IPS DF 6.9 (cell line): ENCODE data around the gene DDIT4.
"Not testable (repeated sequence)": the region's sequence is repeated elsewhere in the genome, so short reads cannot be mapped to it uniquely, and the experiment has no call there.

Experiments used
- DNase-seq: peaks from one replicate; pipeline ENCODE4 v3.0.0-alpha.2; 2013; ENCODE audit warnings: low read depth, low spot score
- H3K27ac ChIP-seq: one replicate; pipeline ENCODE4 v1.5.1; 2013; ENCODE audit warnings: low read length, control low read depth
- H3K27me3 ChIP-seq: 2 replicates; pipeline ENCODE4 v1.6.1; 2013; ENCODE audit warnings: mild to moderate bottlenecking, low read length; ENCODE audit not compliant: control insufficient read depth, insufficient read depth
- H3K36me3 ChIP-seq: 2 replicates; pipeline ENCODE4 v1.6.1; 2013; ENCODE audit warnings: low read length; ENCODE audit not compliant: control insufficient read depth, insufficient read depth
- H3K4me1 ChIP-seq: 2 replicates; pipeline ENCODE4 v1.6.1; 2013; ENCODE audit warnings: low read length; ENCODE audit not compliant: control insufficient read depth, insufficient read depth
- H3K4me3 ChIP-seq: 2 replicates; pipeline ENCODE4 v1.5.1; 2013; ENCODE audit warnings: mild to moderate bottlenecking, low read length
- H3K9me3 ChIP-seq: 2 replicates; pipeline ENCODE4 v1.6.1; 2013; ENCODE audit warnings: low read length, inconsistent platforms; ENCODE audit not compliant: control insufficient read depth, insufficient read depth
- WGBS: extraction: QIAGEN DNeasy Blood & Tissue Kit; methylation state at CpG from one replicate; pipeline ENCODE4 v1.1.7; 2013; ENCODE audit warnings: mixed read lengths, missing lambda C conversion rate; ENCODE audit not compliant: insufficient read length, insufficient coverage; 5-methylcytosine and 5-hydroxymethylcytosine counted together

The DDIT4 gene

DNA sequence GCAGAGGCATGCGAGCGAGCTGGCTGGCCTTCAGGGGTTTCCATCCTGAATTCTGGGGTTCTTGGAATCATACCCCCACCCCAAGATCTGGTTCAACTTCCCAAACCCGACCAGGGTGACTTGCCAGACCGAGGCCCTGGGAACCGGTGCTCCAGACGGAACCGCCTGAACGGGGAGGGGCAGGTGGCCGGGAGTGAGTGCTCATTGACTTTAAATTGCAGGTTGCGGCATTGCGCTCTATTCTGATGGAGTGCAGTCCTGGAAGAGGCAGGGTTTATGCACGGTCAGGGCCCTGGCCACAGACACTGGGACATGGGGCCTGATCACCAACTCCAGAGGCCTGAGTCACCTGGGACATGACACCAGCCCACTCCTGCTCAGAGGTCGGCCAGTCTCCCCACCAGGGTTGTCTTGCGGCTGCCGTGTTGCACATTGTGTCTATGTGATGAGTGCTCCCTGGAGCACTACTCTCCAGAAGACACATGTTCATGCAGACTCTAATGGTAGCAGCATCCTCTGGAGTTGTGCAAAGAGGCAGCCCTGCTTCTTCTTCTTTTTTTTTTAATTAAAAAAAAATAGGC, 5.8 kb upstream of the DDIT4 start:
- Histone ChIP-seq H3K36me3 (no peaks in the 10 kb centered on the region), H3K4me1 (no peaks in the 10 kb centered on the region; the same call in 1 of the 2 replicates), H3K4me3 (no peak overlapping the region), H3K27ac (peak overlapping the region; percentile 32), H3K9me3 (no peaks in the 10 kb centered on the region), H3K27me3 (no peaks in the 10 kb centered on the region)
- no peak for DNase-seq
- WGBS = no CpG with 5 or more reads among the region's 15 CpGs

DNA sequence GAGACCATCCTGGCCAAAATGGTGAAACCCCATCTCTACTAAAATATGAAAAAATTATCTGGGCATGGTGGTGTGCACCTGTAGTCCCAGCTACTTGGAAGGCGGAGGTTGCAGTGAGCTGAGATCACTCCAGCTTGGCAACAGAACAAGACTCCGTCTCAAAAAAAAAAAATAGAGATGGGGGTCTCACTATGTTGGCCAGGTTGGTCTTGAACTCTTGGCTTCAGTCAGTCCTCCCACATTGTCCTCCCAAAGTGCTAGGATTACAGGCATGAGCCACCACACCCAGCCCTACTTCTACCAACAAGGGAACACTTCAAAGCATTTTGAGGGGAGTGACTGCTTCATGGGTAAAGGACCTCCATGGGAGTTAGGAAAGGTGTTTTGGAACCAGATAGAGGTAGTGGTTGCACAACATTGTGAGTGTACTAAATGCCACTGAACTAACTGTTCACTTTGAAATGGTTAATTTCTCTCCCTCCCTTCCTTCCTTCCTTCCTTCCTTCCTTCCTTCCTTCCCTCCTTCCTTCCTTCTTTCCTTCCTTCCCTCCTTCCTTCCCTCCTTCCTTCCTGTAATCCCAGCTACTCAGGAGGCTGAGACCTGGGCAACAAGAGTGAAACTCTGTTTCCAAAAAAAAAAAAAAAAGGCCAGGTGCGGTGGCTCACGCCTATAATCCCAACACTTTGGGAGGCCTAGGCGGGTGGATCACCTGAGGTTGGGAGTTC, 5.1 kb upstream of the DDIT4 start:
- WGBS = no CpG with 5 or more reads among the region's 5 CpGs
- not testable (repeated sequence) for H3K27ac ChIP-seq

DNA sequence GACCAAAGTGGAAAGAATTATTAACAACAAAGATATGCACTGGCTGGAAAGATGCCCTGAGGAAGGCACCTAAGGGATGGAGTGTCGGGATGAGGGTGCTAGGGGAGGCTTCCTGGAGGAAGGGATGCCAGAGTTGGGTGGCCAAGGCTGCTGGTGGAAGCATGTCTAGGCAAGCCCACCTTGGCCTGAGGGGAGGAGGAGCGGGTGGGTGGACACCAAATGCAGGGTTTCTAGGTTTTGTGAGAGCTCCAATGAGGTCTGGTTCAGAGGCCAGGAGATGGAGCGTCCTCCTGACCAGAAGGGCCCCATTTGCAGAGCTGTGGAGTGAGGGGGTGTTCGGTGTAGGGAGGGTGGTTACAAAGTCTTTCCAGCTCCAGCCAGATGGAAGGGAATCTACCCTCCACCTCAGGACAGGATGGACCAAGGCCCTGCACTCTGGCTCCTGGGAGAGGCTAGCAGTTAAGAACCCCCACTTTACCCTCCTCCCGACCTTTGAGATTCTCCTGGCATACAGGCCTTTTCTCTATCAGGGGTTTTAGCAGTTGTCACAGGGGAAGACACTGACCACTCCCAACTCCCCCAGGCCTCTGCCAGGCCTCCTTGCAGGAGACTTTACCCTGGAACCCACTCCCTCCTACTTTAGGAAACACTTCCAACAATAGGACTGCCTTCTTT, 3.0 kb upstream of the DDIT4 start:
- peaks cover 3% of the 10 kb centered on the region; the same call in 1 of the 2 replicates for H3K36me3 ChIP-seq
- no peaks in the 10 kb centered on the region for H3K27me3 ChIP-seq
- H3K9me3 ChIP-seq = no peaks in the 10 kb centered on the region
- no peak overlapping the region for H3K4me3 ChIP-seq
- WGBS = no CpG with 5 or more reads among the region's 5 CpGs
- DNase-seq = no peak
- H3K4me1 ChIP-seq = peaks cover 1% of the 10 kb centered on the region; the same call in 1 of the 2 replicates
- no peak overlapping the region for H3K27ac ChIP-seq

More for the DNA sequence above, 5.1 kb upstream of the DDIT4 start:
- H3K4me1 ChIP-seq, H3K9me3 ChIP-seq, H3K36me3 ChIP-seq, H3K27me3 ChIP-seq, H3K4me3 ChIP-seq, DNase-seq: not testable (repeated sequence)

DNA sequence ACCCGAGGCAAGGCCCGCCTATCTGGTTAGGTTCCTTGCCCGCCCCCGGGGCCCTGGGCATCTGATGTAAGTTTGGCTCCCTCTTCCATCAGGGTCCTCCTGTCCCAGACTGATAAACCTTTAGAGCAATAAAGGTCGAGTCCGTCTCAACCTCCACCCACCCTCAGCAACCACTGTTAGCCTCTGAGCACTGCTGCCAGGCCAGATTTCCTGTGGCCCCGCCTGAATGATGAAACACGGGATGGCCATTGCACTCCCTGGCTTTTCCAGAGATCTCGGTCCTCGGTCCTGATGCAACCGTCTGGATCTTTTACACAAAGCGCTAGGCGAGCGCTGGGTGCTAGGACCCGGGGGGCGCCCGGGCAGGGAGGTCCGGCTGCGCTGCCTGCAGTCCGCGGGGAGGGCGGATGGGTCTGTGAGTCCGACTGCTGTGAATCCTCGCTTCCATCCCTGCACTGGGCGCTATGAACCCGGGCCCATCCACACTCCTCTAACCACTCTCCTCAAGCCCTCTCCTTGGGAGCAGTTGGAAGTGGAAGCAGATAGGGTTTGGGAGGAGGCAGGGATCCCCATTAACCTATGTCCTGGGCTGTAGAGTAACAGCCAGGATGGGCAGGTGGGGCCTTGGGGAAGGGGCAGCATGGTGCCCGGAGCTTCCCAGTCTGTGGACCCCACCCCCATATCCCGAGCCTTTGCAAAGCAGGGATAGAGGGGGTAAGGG, 875 bp upstream of the DDIT4 start:
- no CpG with 5 or more reads among the region's 28 CpGs for WGBS
- H3K9me3 ChIP-seq = no peaks in the 10 kb centered on the region
- no peak for DNase-seq

DNA sequence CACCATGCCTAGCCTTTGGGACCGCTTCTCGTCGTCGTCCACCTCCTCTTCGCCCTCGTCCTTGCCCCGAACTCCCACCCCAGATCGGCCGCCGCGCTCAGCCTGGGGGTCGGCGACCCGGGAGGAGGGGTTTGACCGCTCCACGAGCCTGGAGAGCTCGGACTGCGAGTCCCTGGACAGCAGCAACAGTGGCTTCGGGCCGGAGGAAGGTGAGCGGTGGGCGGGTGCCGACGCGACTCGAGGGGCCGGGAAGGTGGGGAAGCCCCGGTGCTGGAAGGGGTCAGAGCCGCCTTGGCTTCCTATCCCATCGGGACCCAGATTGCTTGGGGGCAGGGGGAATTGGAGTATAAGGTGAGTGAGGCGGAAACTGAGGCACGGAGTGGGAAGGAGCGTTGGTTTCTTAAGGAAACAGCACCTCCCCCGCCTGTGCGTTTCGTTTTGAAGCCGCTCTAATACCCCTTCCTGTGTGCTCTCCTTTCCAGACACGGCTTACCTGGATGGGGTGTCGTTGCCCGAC, 547 bp downstream of the DDIT4 start:
- H3K4me1 ChIP-seq = peaks cover 3% of the 10 kb centered on the region
- H3K27me3 ChIP-seq = no peaks in the 10 kb centered on the region
- H3K27ac ChIP-seq = no peak overlapping the region
- H3K9me3 ChIP-seq = no peaks in the 10 kb centered on the region
- WGBS = no CpG with 5 or more reads among the region's 40 CpGs
- peak overlapping the region; percentile 69 for H3K4me3 ChIP-seq
- H3K36me3 ChIP-seq = peaks cover 3% of the 10 kb centered on the region; the same call in 1 of the 2 replicates
- DNase-seq = no peak

More for the DNA sequence above, 875 bp upstream of the DDIT4 start:
- Histone ChIP-seq H3K4me1 (peaks cover 3% of the 10 kb centered on the region), H3K4me3 (peak overlapping the region; percentile 59; the same call in 1 of the 2 replicates), H3K27me3 (no peaks in the 10 kb centered on the region), H3K27ac (no peak overlapping the region), H3K36me3 (peaks cover 3% of the 10 kb centered on the region; the same call in 1 of the 2 replicates)

DNA sequence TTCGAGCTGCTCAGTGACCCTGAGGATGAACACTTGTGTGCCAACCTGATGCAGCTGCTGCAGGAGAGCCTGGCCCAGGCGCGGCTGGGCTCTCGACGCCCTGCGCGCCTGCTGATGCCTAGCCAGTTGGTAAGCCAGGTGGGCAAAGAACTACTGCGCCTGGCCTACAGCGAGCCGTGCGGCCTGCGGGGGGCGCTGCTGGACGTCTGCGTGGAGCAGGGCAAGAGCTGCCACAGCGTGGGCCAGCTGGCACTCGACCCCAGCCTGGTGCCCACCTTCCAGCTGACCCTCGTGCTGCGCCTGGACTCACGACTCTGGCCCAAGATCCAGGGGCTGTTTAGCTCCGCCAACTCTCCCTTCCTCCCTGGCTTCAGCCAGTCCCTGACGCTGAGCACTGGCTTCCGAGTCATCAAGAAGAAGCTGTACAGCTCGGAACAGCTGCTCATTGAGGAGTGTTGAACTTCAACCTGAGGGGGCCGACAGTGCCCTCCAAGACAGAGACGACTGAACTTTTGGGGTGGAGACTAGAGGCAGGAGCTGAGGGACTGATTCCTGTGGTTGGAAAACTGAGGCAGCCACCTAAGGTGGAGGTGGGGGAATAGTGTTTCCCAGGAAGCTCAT, 1.1 kb downstream of the DDIT4 start:
- H3K27ac ChIP-seq = no peak overlapping the region
- DNase-seq = no peak

DNA sequence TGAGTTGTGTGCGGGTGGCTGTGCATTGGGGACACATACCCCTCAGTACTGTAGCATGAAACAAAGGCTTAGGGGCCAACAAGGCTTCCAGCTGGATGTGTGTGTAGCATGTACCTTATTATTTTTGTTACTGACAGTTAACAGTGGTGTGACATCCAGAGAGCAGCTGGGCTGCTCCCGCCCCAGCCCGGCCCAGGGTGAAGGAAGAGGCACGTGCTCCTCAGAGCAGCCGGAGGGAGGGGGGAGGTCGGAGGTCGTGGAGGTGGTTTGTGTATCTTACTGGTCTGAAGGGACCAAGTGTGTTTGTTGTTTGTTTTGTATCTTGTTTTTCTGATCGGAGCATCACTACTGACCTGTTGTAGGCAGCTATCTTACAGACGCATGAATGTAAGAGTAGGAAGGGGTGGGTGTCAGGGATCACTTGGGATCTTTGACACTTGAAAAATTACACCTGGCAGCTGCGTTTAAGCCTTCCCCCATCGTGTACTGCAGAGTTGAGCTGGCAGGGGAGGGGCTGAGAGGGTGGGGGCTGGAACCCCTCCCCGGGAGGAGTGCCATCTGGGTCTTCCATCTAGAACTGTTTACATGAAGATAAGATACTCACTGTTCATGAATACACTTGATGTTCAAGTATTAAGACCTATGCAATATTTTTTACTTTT, 1.8 kb downstream of the DDIT4 start:
- no CpG with 5 or more reads among the region's 12 CpGs for WGBS
- Histone ChIP-seq H3K4me1 (peaks cover 3% of the 10 kb centered on the region), H3K27me3 (no peaks in the 10 kb centered on the region), H3K9me3 (no peaks in the 10 kb centered on the region), H3K36me3 (peaks cover 3% of the 10 kb centered on the region; the same call in 1 of the 2 replicates), H3K27ac (no peak overlapping the region), H3K4me3 (peak overlapping the region; percentile 69; the same call in 1 of the 2 replicates)
- no peak for DNase-seq

More for the DNA sequence above, 1.1 kb downstream of the DDIT4 start:
- Histone ChIP-seq H3K4me1 (peaks cover 3% of the 10 kb centered on the region), H3K27me3 (no peaks in the 10 kb centered on the region), H3K4me3 (peak overlapping the region; percentile 69; the same call in 1 of the 2 replicates), H3K36me3 (peaks cover 3% of the 10 kb centered on the region; the same call in 1 of the 2 replicates), H3K9me3 (no peaks in the 10 kb centered on the region)
- no CpG with 5 or more reads among the region's 26 CpGs for WGBS

DNA sequence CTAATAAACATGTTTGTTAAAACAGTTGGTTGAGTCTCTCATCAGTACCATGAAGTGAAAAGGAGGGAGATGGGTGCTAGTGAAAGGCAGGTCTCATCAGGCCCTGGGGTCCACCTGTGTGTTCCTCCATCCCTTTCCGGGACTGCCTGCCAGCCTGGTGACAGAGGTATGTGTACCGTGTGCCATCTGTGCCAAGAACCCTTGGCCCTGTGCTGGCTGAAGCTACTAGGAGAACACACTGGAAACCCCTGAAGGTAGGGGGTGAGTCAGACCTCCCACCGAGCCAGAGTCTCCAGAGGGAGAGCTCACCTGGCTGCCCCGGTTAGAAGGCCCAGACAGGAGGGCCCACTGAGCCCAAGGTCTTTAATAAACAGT, 2.3 kb downstream of the DDIT4 start:
- H3K4me1 ChIP-seq = peaks cover 3% of the 10 kb centered on the region
- no peaks in the 10 kb centered on the region for H3K27me3 ChIP-seq
- DNase-seq = no peak
- peaks cover 3% of the 10 kb centered on the region; the same call in 1 of the 2 replicates for H3K36me3 ChIP-seq
- WGBS = no CpG with 5 or more reads among the region's 4 CpGs
- no peaks in the 10 kb centered on the region for H3K9me3 ChIP-seq
- no peak overlapping the region for H3K27ac ChIP-seq
- H3K4me3 ChIP-seq = no peak overlapping the region

DNA sequence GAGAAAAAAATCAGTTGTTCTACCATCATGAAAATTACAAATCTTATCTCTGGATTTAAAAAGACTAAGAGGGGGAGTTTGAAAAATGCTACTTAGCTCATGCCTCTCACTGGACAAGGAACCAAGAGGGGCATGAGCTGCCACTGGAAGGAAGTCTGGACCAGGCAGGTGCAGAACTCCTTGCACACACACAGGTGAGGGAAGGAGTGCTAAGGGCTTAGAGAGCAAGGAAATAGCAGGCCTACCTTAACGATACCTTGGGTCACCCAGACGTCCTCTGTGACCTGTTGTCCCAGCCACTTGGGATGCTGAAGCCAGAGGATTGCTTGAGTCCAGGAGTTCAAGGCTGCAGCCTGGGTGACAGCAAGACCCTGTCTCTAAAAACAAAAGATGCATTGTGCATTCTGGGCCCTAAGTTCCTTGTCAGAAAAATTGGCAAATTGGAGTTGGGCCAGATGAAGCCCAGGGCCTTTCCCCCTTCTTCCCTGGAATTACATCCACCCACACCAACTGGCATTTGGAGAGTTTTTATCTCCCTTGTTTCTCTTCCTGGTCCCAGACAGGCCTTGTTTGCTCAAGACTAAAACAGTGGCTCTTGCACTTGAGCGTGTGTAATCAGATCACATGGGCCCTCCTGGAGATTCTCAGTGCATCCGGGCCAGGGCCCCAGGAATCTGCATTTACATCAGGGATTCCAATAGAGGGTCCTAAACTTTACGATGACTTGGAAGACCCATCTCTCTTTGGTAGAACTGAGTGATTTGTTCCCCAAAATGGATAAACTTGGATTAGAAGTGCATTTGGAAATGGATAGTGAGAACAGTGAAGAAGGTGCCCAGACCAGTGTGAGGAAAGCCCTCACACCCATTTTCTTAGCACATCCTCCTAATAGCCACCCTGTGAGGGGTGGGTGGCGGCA, 3.0 kb downstream of the DDIT4 start:
- H3K27me3 ChIP-seq = no peaks in the 10 kb centered on the region
- H3K4me1 ChIP-seq = peaks cover 3% of the 10 kb centered on the region
- H3K9me3 ChIP-seq = no peaks in the 10 kb centered on the region
- H3K27ac ChIP-seq = no peak overlapping the region
- no CpG with 5 or more reads among the region's 6 CpGs for WGBS
- peaks cover 3% of the 10 kb centered on the region; the same call in 1 of the 2 replicates for H3K36me3 ChIP-seq
- no peak for DNase-seq
- H3K4me3 ChIP-seq = no peak overlapping the region
